Measurements from ENCODE around the gene UBA6. TPM values are rescaled to one million over a fixed set of nuclear protein-coding genes. Genes with fewer than 3 reads are reported as not detected.
"Not testable (repeated sequence)": the region's sequence is repeated elsewhere in the genome, so short reads cannot be mapped to it uniquely, and the experiment has no call there.

UBA6 gene
- total and polyA plus RNA-seq, 2 donors = 13.8 to 53.5 TPM

DNA sequence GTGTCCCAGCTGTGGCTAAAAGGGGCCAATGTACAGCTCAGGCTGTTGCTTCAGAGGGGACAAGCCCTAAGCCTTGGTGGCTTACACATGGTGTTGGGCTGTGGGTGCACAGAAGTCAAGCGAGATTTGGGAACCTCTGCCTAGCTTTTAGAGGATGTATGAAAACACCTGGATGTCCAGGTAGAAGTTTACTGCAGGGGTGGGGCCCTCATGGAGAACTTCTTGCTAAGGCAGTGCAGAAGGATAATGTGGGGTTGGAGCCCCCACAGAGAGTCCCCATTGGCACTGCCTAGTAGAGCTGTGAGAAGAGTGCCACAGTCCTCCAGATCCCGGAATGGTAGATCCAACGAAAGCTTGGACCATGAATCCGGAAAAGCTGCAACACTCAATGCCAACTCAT is 40.5 kb downstream of the UBA6 start:
- no peaks in the 10 kb centered on the region for H3K4me1 ChIP-seq (ENCODE audit: control insufficient read depth in 2 of 2, insufficient read depth in 2 of 2, low read length in 2 of 2)
- no peak overlapping the region for H3K27ac ChIP-seq (ENCODE audit: low read depth in 1 of 2, low read length in 1 of 2)
- H3K27me3 ChIP-seq (ENCODE audit: control insufficient read depth in 2 of 2, insufficient read depth in 1 of 2, low read length in 1 of 2) = no peaks in the 10 kb centered on the region
- no peak overlapping the region for H3K4me3 ChIP-seq (ENCODE audit: low read length in 2 of 2)
- peaks cover 27 to 37% of the 10 kb centered on the region in 2 donors for H3K36me3 ChIP-seq (ENCODE audit: control insufficient read depth in 2 of 2, insufficient read depth in 2 of 2, low read length in 1 of 2)
- DNase-seq (ENCODE audit: low read depth in 6 of 9, low spot score in 9 of 9) = no peak
- WGBS = over 99% methylated on average over 4 of the region's 4 CpGs
- peaks cover 6 to 8% of the 10 kb centered on the region in 2 donors for H3K9me3 ChIP-seq (ENCODE audit: control insufficient read depth in 2 of 2, insufficient read depth in 1 of 2, low read length in 1 of 2)

DNA sequence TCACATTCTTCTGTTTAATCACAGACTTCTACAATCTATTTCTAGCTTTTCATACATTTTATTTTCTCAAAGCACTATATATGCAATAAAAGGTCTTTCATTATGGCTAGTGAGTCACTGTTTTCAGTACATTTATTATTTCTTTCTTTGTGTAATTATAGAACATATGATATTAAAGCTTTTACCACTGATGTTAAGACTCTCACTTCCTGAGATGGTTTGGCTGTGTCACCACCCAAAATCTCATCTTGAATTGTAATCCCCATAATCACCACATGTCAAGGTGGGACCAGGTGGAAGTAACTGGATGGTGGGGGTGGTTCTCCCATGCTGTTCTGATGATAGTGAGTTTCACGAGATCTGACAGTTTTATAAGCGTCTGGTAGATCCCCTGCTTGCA is 41.9 kb downstream of the UBA6 start:
- H3K27ac ChIP-seq (ENCODE audit: low read depth in 1 of 2, low read length in 1 of 2) = no peak overlapping the region
- no peaks in the 10 kb centered on the region for H3K27me3 ChIP-seq (ENCODE audit: control insufficient read depth in 2 of 2, insufficient read depth in 1 of 2, low read length in 1 of 2)
- no peak overlapping the region for H3K4me3 ChIP-seq (ENCODE audit: low read length in 2 of 2)
- no peak for DNase-seq (ENCODE audit: low read depth in 6 of 9, low spot score in 9 of 9)
- no peaks in the 10 kb centered on the region for H3K4me1 ChIP-seq (ENCODE audit: control insufficient read depth in 2 of 2, insufficient read depth in 2 of 2, low read length in 2 of 2)
- WGBS = 98% methylated on average over 2 of the region's 2 CpGs
- peaks cover 6 to 8% of the 10 kb centered on the region in 2 donors for H3K9me3 ChIP-seq (ENCODE audit: control insufficient read depth in 2 of 2, insufficient read depth in 1 of 2, low read length in 1 of 2)
- peaks cover 27 to 37% of the 10 kb centered on the region in 2 donors for H3K36me3 ChIP-seq (ENCODE audit: control insufficient read depth in 2 of 2, insufficient read depth in 2 of 2, low read length in 1 of 2)

DNA sequence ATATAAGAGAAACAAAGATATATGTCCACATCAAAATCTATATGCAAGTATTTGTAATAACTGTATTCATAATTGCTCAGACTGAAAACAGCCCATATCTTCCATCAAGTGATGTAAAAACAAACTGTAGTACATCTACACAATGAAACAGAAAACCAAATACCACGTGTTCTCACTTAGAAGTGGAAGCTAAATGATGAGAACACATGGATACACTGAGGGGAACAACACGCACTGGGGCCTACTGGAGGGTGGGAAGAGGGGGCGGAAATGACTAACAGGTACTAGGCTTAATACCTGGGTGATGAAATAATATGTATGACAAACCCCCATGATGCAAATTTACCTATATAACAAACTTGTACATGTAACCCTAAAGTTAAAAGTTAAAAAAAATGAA is 42.7 kb downstream of the UBA6 start:
- Histone ChIP-seq H3K27ac (ENCODE audit: low read depth in 1 of 2, low read length in 1 of 2) (no peak overlapping the region), H3K36me3 (ENCODE audit: control insufficient read depth in 2 of 2, insufficient read depth in 2 of 2, low read length in 1 of 2) (peaks cover 27 to 33% of the 10 kb centered on the region in 2 donors), H3K27me3 (ENCODE audit: control insufficient read depth in 2 of 2, insufficient read depth in 1 of 2, low read length in 1 of 2) (no peaks in the 10 kb centered on the region), H3K4me3 (ENCODE audit: low read length in 2 of 2) (no peak overlapping the region), H3K4me1 (ENCODE audit: control insufficient read depth in 2 of 2, insufficient read depth in 2 of 2, low read length in 2 of 2) (no peaks in the 10 kb centered on the region), H3K9me3 (ENCODE audit: control insufficient read depth in 2 of 2, insufficient read depth in 1 of 2, low read length in 1 of 2) (peaks cover 6 to 8% of the 10 kb centered on the region in 2 donors)
- WGBS = 98% methylated on average over 3 of the region's 3 CpGs
- DNase-seq (ENCODE audit: low read depth in 6 of 9, low spot score in 9 of 9) = no peak

DNA sequence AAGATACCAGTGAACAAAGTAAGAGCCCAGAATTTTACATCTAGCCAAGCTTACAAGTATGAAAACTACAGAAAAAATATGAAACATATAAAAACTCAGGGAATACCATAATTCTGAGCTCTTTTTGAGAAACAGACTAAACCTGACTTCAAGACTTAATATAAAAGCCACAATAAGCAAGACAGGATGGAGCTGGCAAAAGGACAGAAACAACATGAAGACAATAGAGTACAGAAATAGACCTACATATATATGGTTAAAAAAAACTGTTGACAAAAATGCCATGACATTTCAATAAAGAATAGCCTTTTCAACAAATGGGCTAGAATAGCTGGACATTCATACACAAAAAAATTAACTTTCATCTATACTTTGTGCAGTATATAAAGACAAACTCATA is 49.4 kb downstream of the UBA6 start:
- H3K36me3 ChIP-seq (ENCODE audit: control insufficient read depth in 2 of 2, insufficient read depth in 2 of 2, low read length in 1 of 2) = peaks cover 2 to 5% of the 10 kb centered on the region in 2 donors

DNA sequence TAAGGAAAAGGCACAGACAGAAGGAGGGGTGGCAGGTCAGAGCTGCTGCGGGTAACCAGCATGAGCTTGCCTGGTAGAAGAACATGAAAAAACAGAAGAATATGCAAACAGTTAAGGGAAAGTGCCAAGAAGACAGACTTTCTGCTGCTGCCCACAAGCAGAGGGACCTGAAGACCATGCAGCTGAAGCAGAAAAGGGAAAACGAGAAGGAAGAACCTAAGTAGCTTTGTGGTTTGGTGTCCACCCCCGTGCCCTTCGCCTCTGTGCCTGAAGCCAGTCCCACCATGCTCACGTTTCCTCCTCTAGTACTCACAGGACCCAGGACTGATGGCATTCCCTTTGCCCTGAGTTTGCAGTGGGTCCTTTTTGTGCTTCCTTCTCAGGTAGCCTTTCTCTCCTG is 62.8 kb downstream of the UBA6 start:
- 46% methylated on average over 5 of the region's 5 CpGs for WGBS
- Histone ChIP-seq H3K4me3 (ENCODE audit: low read length in 2 of 2) (no peak overlapping the region), H3K27ac (ENCODE audit: low read depth in 1 of 2, low read length in 1 of 2) (no peak overlapping the region), H3K27me3 (ENCODE audit: control insufficient read depth in 2 of 2, insufficient read depth in 1 of 2, low read length in 1 of 2) (no peaks in the 10 kb centered on the region), H3K4me1 (ENCODE audit: control insufficient read depth in 2 of 2, insufficient read depth in 2 of 2, low read length in 2 of 2) (no peaks in the 10 kb centered on the region), H3K36me3 (ENCODE audit: control insufficient read depth in 2 of 2, insufficient read depth in 2 of 2, low read length in 1 of 2) (peaks cover 6% of the 10 kb centered on the region in 2 donors), H3K9me3 (ENCODE audit: control insufficient read depth in 2 of 2, insufficient read depth in 1 of 2, low read length in 1 of 2) (no peaks in the 10 kb centered on the region)
- DNase-seq (ENCODE audit: low read depth in 6 of 9, low spot score in 9 of 9) = no peak

More for the DNA sequence above, 49.4 kb downstream of the UBA6 start:
- no peak overlapping the region for H3K27ac ChIP-seq (ENCODE audit: low read depth in 1 of 2, low read length in 1 of 2)
- no peak overlapping the region for H3K4me3 ChIP-seq (ENCODE audit: low read length in 2 of 2)
- H3K27me3 ChIP-seq (ENCODE audit: control insufficient read depth in 2 of 2, insufficient read depth in 1 of 2, low read length in 1 of 2) = no peaks in the 10 kb centered on the region
- no peaks in the 10 kb centered on the region for H3K4me1 ChIP-seq (ENCODE audit: control insufficient read depth in 2 of 2, insufficient read depth in 2 of 2, low read length in 2 of 2)
- H3K9me3 ChIP-seq (ENCODE audit: control insufficient read depth in 2 of 2, insufficient read depth in 1 of 2, low read length in 1 of 2) = no peaks in the 10 kb centered on the region
- DNase-seq (ENCODE audit: low read depth in 6 of 9, low spot score in 9 of 9) = no peak

DNA sequence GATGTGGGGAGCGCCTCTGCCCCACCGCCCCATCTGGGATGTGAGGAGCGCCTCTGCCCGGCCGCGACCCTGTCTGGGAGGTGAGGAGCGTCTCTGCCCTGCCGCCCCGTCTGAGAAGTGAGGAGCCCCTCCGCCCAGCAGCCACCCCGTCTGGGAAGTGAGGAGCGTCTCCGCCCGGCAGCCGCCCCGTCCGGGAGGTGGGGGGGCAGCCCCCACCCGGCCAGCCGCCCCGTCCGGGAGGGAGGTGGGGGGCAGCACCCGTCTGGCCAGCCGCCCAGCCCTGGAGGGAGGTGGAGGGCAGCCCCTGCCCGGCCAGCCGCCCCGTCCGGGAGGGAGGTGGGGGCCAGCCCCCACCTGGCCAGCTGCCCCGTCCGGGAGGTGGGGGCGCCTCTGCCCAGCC is 64.0 kb downstream of the UBA6 start:
- H3K27ac ChIP-seq (ENCODE audit: low read depth in 1 of 2, low read length in 1 of 2); H3K4me1 ChIP-seq (ENCODE audit: control insufficient read depth in 2 of 2, insufficient read depth in 2 of 2, low read length in 2 of 2); H3K4me3 ChIP-seq (ENCODE audit: low read length in 2 of 2); DNase-seq (ENCODE audit: low read depth in 6 of 9, low spot score in 9 of 9); H3K27me3 ChIP-seq (ENCODE audit: control insufficient read depth in 2 of 2, insufficient read depth in 1 of 2, low read length in 1 of 2); H3K9me3 ChIP-seq (ENCODE audit: control insufficient read depth in 2 of 2, insufficient read depth in 1 of 2, low read length in 1 of 2): not testable (repeated sequence)
- peaks cover 6 to 13% of the 10 kb centered on the region in 2 donors for H3K36me3 ChIP-seq (ENCODE audit: control insufficient read depth in 2 of 2, insufficient read depth in 2 of 2, low read length in 1 of 2)
- 98% methylated on average over 30 of the region's 30 CpGs for WGBS

DNA sequence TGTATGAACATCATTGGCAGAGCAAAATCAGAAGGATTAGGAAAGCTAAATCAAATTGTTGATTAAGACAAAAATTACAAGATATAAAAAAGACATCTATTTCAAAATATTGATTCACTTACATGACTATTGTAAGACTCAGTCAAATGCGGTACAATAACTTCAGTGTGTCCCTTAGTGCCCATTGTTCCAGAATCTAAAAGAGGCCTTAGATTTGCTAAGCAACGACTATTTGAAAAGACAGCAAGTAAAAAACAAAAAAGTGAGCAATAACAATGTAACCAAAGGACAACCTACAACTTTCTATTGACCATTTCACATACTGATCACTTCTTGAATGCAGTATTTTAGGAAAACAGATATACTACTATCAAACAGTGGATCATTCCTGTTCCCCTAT is 65.6 kb downstream of the UBA6 start:
- Histone ChIP-seq H3K36me3 (ENCODE audit: control insufficient read depth in 2 of 2, insufficient read depth in 2 of 2, low read length in 1 of 2) (peaks cover 6 to 22% of the 10 kb centered on the region in 2 donors), H3K4me1 (ENCODE audit: control insufficient read depth in 2 of 2, insufficient read depth in 2 of 2, low read length in 2 of 2) (no peaks in the 10 kb centered on the region), H3K27ac (ENCODE audit: low read depth in 1 of 2, low read length in 1 of 2) (no peak overlapping the region), H3K27me3 (ENCODE audit: control insufficient read depth in 2 of 2, insufficient read depth in 1 of 2, low read length in 1 of 2) (no peaks in the 10 kb centered on the region), H3K9me3 (ENCODE audit: control insufficient read depth in 2 of 2, insufficient read depth in 1 of 2, low read length in 1 of 2) (no peaks in the 10 kb centered on the region), H3K4me3 (ENCODE audit: low read length in 2 of 2) (no peak overlapping the region)
- 100% methylated on average over 2 of the region's 2 CpGs for WGBS
- DNase-seq (ENCODE audit: low read depth in 6 of 9, low spot score in 9 of 9) = no peak

DNA sequence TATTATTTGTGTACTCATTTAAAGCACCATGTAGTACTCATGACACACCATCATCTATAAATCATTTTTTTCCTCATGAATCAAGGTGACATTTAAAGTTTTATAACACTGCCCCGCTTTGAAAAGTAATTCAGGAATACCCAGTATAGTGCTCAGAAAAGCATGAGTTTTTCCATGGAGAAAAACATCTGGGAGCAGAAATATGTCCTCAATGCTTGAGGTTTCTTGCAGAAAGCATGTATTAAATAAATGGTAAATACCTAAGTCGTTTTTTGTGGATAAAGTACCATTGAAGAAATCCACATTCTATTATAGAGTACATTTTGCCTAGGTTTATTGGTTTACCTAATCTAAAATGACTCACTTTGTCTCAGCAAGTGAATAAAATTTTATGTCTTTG is 66.2 kb downstream of the UBA6 start:
- no peaks in the 10 kb centered on the region for H3K4me1 ChIP-seq (ENCODE audit: control insufficient read depth in 2 of 2, insufficient read depth in 2 of 2, low read length in 2 of 2)
- no peaks in the 10 kb centered on the region for H3K27me3 ChIP-seq (ENCODE audit: control insufficient read depth in 2 of 2, insufficient read depth in 1 of 2, low read length in 1 of 2)
- DNase-seq (ENCODE audit: low read depth in 6 of 9, low spot score in 9 of 9) = no peak
- no peaks in the 10 kb centered on the region for H3K9me3 ChIP-seq (ENCODE audit: control insufficient read depth in 2 of 2, insufficient read depth in 1 of 2, low read length in 1 of 2)
- peaks cover 6 to 26% of the 10 kb centered on the region in 2 donors for H3K36me3 ChIP-seq (ENCODE audit: control insufficient read depth in 2 of 2, insufficient read depth in 2 of 2, low read length in 1 of 2)
- H3K27ac ChIP-seq (ENCODE audit: low read depth in 1 of 2, low read length in 1 of 2) = no peak overlapping the region
- 99% methylated on average over 2 of the region's 2 CpGs for WGBS
- H3K4me3 ChIP-seq (ENCODE audit: low read length in 2 of 2) = no peak overlapping the region

DNA sequence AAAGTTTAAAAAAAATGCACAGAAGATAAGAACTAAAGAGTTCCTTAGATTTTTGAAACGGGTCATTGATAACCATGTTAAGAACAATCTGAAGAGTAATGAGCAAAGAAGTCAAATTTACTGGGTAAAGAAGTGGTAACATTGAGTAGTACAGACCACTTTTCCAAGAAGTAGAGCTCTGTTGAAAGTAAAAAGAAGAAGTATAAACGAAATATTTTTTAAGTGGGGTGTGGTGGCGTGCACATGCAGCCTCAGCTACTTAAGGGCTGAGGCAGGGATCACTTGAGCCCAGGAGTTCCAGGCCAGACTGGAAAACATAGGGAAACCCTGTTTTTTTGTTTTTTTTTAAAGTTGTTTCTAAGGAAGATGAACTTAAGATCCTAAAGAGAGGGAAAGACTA is 68.5 kb downstream of the UBA6 start:
- Histone ChIP-seq H3K27me3 (ENCODE audit: control insufficient read depth in 2 of 2, insufficient read depth in 1 of 2, low read length in 1 of 2) (no peaks in the 10 kb centered on the region), H3K27ac (ENCODE audit: low read depth in 1 of 2, low read length in 1 of 2) (no peak overlapping the region), H3K4me3 (ENCODE audit: low read length in 2 of 2) (no peak overlapping the region), H3K9me3 (ENCODE audit: control insufficient read depth in 2 of 2, insufficient read depth in 1 of 2, low read length in 1 of 2) (no peaks in the 10 kb centered on the region), H3K36me3 (ENCODE audit: control insufficient read depth in 2 of 2, insufficient read depth in 2 of 2, low read length in 1 of 2) (peaks cover 0 to 32% of the 10 kb centered on the region in 2 donors), H3K4me1 (ENCODE audit: control insufficient read depth in 2 of 2, insufficient read depth in 2 of 2, low read length in 2 of 2) (no peaks in the 10 kb centered on the region)
- no peak for DNase-seq (ENCODE audit: low read depth in 6 of 9, low spot score in 9 of 9)
- 83% methylated on average over 3 of the region's 3 CpGs for WGBS

DNA sequence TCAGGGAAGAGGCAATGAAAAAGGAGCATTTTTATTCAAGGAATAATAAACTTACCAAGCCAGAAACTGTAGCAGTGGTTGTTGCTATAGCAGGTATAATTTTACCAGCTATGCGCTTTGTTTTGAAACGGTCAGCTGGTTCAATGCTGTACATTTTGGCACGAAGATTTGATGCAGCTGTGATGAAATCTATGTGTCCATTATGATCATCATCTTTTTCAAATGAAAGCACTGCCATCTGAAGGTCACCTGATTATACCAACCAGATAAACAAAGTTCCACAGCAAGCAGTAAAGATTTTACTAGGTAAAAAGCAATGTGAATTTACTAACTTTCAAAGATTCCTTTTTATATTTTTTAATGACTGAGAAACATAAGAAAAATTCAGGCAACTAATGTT is 76.0 kb downstream of the UBA6 start:
- no peak overlapping the region for H3K27ac ChIP-seq (ENCODE audit: low read depth in 1 of 2, low read length in 1 of 2)
- H3K4me3 ChIP-seq (ENCODE audit: low read length in 2 of 2) = no peak overlapping the region
- H3K27me3 ChIP-seq (ENCODE audit: control insufficient read depth in 2 of 2, insufficient read depth in 1 of 2, low read length in 1 of 2) = no peaks in the 10 kb centered on the region
- DNase-seq (ENCODE audit: low read depth in 6 of 9, low spot score in 9 of 9) = no peak
- H3K4me1 ChIP-seq (ENCODE audit: control insufficient read depth in 2 of 2, insufficient read depth in 2 of 2, low read length in 2 of 2) = no peaks in the 10 kb centered on the region
- peaks cover 0 to 33% of the 10 kb centered on the region in 2 donors for H3K36me3 ChIP-seq (ENCODE audit: control insufficient read depth in 2 of 2, insufficient read depth in 2 of 2, low read length in 1 of 2)
- no peaks in the 10 kb centered on the region for H3K9me3 ChIP-seq (ENCODE audit: control insufficient read depth in 2 of 2, insufficient read depth in 1 of 2, low read length in 1 of 2)
- WGBS = 94% methylated on average over 3 of the region's 3 CpGs
